Right atrium auricular region (tissue), 2 donors: ENCODE measurements around the gene LMF1. TPM values are rescaled to one million over a fixed set of nuclear protein-coding genes. Genes with fewer than 3 reads are reported as not detected.
"Not testable (repeated sequence)": the region's sequence is repeated elsewhere in the genome, so short reads cannot be mapped to it uniquely, and the experiment has no call there.

Source experiments
- DNase-seq: peaks from one replicate; pipeline ENCODE4 v3.0.0-alpha.2; 2019; ENCODE audit warnings: low spot score
- H3K27ac ChIP-seq, 2 donors: fragments of 200-600 bp; sonication (generic); 1 replicate in 1 of 2; 2 replicates in 1 of 2; pipeline ENCODE4 v1.5.1; 2016 to 2019
- H3K27me3 ChIP-seq, 2 donors: fragments of 200-600 bp; sonication (generic); one replicate each; pipeline versions ENCODE4 v1.5.1 to v1.6.0; 2017 to 2019
- H3K36me3 ChIP-seq: fragments of 200-600 bp; sonication (generic); one replicate; pipeline ENCODE4 v1.5.1; 2016
- H3K4me1 ChIP-seq, 2 donors: fragments of 200-600 bp; sonication (generic); one replicate each; pipeline versions ENCODE4 v1.5.1 to v1.6.0; 2017 to 2019
- H3K4me3 ChIP-seq, 2 donors: fragments of 200-600 bp; sonication (generic); 1 replicate in 1 of 2; 2 replicates in 1 of 2; pipeline ENCODE4 v1.5.1; 2017 to 2019; ENCODE audit warnings: mild to moderate bottlenecking in 1 of 2, moderate library complexity in 1 of 2
- H3K9me3 ChIP-seq, 2 donors: fragments of 200-600 bp; sonication (generic); one replicate each; pipeline ENCODE4 v1.5.1; 2019
- CTCF ChIP-seq, 2 donors: fragments of 200-600 bp; sonication (generic); IDR thresholded peaks; one replicate each; pipeline ENCODE4 v1.5.1; 2019; ENCODE audit warnings: antibody characterized with exemption in 2 of 2
- total RNA-seq, 2 donors: library from RNA; depleted of rRNA; stranded (reverse); fragments of >200 nt; gene quantifications; one replicate each; pipeline ENCODE4 v1.1.0, GENCODE V29; 2016

The LMF1 gene
- total RNA-seq, 2 donors from 2014 or later = 11.9 to 14.1 TPM

- TF ChIP-seq CTCF (IDR thresholded peaks at IDR 0.05) = no peak
- Histone ChIP-seq H3K27me3 (no peaks in the 10 kb centered on the region), H3K4me3 (no peak overlapping the region), H3K27ac (no peak overlapping the region), H3K9me3 (peaks cover 0 to 24% of the 10 kb centered on the region in 2 donors), H3K4me1 (peaks cover 0 to 9% of the 10 kb centered on the region in 2 donors), H3K36me3 (no peaks in the 10 kb centered on the region)
- DNase-seq = no peak
These were observed 87.4 kb downstream of the LMF1 start for GRCh38 chr16:883340-883739.

GRCh38 chr16:882671-883070, 88.1 kb downstream of the LMF1 start:
- H3K27ac ChIP-seq, H3K4me1 ChIP-seq, DNase-seq, H3K4me3 ChIP-seq, H3K36me3 ChIP-seq, H3K27me3 ChIP-seq: not testable (repeated sequence)
- H3K9me3 ChIP-seq = peaks cover 0 to 24% of the 10 kb centered on the region in 2 donors

- H3K27me3 ChIP-seq = no peaks in the 10 kb centered on the region
- DNase-seq = no peak
- no peak overlapping the region for H3K4me3 ChIP-seq
- H3K9me3 ChIP-seq = peaks cover 0 to 24% of the 10 kb centered on the region in 2 donors
- TF ChIP-seq CTCF (IDR thresholded peaks at IDR 0.05) = no peak
- no peaks in the 10 kb centered on the region for H3K36me3 ChIP-seq
- no peak overlapping the region for H3K27ac ChIP-seq
- peaks cover 0 to 6% of the 10 kb centered on the region in 2 donors for H3K4me1 ChIP-seq
These were observed 88.5 kb downstream of the LMF1 start for GRCh38 chr16:882256-882655.

DNA sequence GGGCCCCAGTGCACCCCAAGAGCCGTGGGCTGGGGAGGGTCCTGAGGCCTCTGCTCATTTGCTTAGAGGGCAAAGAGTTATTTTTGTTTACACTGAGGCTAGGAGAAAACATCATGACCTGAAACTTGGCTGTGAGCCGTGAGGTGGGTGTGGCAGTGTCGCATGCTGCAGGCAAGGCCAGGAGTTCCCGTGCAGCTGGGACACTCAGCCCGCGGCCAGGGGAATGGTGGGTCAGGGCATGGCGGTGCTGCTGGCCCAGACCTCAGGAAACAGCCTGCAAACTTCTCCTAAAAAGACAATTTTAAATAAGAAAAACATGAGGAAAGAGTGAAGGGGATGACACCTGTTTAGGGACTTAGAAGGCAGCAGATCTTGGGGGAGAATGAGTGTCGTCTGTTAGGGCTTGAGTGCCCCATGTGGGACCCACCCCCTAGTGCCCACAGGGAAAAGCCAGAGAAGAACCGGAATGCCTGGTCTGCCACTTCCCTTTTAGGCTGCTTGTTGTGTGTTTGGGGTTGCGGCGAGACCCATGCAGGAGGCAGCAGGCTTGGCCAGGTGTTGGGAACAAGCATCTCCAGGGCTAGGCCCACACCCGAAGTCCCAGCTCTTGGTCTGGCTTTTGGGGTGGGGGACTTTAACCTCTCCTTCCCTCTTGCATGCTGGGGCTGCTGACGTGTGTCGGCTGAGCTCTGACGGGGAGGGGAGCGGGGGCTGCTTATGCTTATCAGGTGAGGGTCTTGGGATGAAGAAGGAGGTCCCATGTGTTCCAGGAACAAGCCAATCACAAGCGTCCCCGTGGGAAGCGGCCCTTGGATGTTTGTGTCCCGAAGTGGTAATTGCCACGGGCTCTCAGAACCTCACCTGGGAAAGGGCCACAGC, 89.3 kb downstream of the LMF1 start:
- Histone ChIP-seq H3K9me3 (peaks cover 0 to 24% of the 10 kb centered on the region in 2 donors), H3K4me1 (no peaks in the 10 kb centered on the region), H3K36me3 (no peaks in the 10 kb centered on the region), H3K27ac (no peak overlapping the region), H3K27me3 (no peaks in the 10 kb centered on the region), H3K4me3 (no peak overlapping the region)
- no peak for DNase-seq
- TF ChIP-seq CTCF (IDR thresholded peaks at IDR 0.05) = no peak

DNA sequence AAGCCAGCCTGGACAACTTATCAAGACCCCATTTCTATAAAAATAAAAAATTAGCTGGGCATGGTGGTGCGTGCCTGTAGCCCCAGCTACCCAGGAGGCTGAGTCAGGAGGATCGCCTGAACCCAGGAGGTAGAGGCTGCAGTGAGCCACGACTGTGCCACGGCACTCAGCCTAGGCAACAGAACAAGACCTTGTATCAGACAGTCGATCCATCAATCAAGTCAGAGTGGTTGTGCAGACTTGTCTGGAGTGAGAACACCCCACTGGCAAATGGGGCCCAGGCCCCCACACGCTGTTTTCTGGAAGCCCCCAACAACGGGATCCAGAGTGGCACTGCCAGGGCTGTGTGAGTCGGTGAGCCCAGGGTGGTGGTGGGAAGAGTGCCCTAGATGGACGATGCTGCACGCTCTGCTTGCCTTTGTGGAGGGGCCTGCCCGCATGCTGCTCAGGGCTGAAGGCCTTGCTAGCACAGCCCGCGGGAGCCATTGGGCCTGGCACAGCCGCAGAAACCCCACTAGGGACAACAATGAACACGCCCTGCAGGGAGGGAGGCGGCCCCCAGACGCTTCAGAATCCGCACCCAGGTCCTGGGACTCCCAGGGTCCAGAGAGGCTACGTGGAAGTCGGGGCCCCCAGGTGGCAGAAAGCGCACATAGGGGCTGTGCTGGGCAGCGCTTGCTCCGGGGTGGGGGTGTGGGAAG, 90.2 kb downstream of the LMF1 start:
- peaks cover 0 to 24% of the 10 kb centered on the region in 2 donors for H3K9me3 ChIP-seq
- H3K4me3 ChIP-seq = no peak overlapping the region
- no peak overlapping the region for H3K27ac ChIP-seq
- H3K4me1 ChIP-seq = no peaks in the 10 kb centered on the region
- no peaks in the 10 kb centered on the region for H3K27me3 ChIP-seq
- no peaks in the 10 kb centered on the region for H3K36me3 ChIP-seq
- no peak for DNase-seq
- no peak for TF ChIP-seq CTCF (IDR thresholded peaks at IDR 0.05)

DNA sequence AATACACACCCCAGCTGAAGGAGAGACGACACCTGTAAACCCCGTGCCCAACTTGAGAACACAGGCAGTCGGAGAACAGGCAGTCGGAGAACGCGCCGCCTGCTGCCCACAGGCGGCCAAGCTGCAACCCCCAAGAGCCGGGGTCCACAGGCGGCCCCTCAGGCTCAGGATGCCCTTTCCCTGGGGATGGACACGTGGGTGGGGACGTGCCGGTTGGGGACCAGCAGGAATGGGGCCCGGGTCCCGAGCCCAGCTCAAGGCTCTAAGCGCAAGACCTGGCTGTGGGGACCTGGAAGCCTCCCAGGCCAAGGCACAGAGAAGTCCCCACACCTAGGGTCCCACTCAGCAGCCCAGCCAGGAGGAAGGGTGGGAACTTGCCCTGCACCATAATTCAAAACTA, 90.8 kb downstream of the LMF1 start:
- Histone ChIP-seq H3K36me3 (no peaks in the 10 kb centered on the region), H3K27ac (no peak overlapping the region), H3K4me1 (no peaks in the 10 kb centered on the region), H3K9me3 (peaks cover 0 to 21% of the 10 kb centered on the region in 2 donors), H3K4me3 (no peak overlapping the region), H3K27me3 (no peaks in the 10 kb centered on the region)
- no peak for DNase-seq
- TF ChIP-seq CTCF (IDR thresholded peaks at IDR 0.05) = no peak
